Hepatic stellate cell (primary cell): ENCODE data around the gene NPAS3.

Experiments used
- DNase-seq: peaks from one replicate; pipeline ENCODE4 v3.0.0; 2011; ENCODE audit warnings: low spot score

NPAS3 gene

DNA sequence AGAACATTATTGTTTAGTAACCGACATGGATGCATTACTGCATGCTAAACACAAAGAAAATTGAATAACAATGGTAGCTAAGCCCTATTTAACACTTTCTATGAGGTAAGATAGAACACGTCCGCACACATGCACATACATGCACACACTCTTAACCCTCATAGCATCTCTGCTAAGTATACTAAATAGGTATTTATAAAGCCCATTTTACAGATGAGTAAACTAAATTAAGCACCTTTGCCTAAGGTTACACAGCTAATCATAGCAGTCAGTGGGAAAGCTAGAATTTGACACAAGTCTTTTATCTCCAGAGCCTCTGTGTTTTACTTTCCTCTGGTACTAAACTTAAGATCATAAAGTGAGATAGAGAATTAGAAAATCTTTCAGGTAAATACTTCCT, 577.2 kb downstream of the NPAS3 start:
- DNase-seq, result no peak

DNA sequence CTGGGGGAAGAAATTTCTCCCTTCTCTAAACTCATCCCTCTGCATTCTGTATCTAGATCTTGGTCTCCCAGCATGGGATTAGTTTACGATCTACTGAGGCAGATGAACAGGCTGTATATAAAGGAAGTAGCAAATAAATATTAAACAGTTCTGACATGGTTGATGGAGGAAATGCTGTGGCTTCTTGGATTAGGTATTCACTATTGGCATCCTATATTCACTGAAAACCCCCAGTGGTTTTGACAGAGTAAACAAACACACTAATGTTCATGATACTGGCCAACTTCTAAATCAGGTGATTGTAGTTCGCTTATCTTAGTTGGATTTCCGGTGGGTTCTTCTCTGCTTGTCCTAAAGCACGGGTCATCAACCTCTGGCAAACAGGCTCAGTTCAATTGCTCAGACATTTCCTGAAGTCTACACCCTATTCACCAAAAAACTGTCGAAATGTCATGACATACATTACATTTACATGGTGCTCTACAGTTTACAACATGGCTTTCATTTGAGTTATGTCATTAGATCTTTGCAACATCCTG, 578.3 kb downstream of the NPAS3 start:
- no peak for DNase-seq

- no peak for DNase-seq
Observed at GRCh38 chr14:33521192-33521591, 582.5 kb downstream of the NPAS3 start.

DNA sequence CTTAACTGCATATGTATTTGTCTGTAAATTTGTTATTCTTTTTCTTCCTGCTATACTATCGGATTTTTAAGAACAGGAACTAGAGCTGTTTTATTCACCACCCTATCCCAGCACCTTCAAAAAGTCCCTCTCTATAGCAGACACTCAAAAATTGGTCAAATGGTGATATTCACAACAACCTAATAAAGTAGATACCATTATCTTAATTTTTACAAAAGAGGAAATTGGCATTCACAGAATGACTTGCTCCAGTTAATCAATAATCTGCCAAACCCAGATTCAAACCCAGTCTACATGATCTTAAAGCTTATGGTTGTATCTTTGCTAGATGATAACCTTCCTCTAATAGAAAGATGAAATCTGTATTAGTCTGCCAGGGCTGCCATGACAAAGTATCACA, 585.6 kb downstream of the NPAS3 start:
- no peak for DNase-seq

- no peak for DNase-seq
Observed at GRCh38 chr14:33525626-33526025, 586.9 kb downstream of the NPAS3 start.

DNA sequence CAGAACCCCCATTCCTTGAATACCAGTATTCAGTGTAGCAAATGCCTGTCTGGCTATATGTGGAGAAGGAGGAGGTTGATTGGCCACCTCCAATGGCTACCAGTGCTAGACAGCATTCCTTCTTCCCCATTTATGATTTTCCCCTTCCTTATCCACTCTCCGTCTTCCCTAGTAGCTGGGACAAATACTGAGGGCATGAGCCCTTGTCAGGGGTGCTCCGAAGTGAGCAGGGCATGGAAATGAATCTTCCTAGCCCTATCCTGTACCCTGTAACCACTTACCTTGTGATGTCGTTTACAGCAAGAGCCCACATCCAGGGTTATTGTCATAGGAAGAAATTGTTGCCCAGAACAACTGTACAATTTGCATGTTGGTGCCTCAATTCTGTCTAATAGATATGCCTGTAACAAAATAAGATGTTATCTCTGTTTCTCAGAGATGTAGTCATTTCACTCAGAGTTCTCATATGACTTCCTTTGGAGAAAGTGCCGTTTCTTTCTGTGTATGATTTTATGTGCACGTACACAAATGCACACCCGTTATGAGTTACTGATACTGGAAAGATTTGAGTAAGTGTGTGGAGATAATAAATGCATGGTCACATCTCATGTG, 588.5 kb downstream of the NPAS3 start:
- no peak for DNase-seq

GRCh38 chr14:33528655-33529054, 590.0 kb downstream of the NPAS3 start:
- DNase-seq, result no peak

- DNase-seq, result no peak
Observed at GRCh38 chr14:33529787-33530757, 591.4 kb downstream of the NPAS3 start.

DNA sequence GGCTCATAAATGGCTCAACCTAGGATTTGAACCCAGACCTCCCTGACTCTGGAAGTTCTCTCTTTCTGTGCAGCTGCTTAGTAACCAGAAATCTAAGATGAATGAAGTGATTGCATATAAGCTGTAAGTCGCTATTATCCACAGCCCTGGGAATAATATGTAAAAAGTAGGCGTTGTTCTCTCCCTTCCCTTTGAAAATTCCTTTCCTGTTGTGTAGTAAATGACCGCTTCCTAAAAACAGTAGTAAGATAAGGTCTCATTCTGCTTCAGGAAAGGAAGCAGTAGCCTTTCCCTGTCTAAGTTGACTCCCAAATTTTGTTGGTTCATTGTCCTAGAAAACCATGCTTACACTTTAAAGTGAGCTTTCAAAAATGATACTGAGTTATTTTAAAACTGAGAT, 593.9 kb downstream of the NPAS3 start:
- no peak for DNase-seq

GRCh38 chr14:33534104-33534503, 595.4 kb downstream of the NPAS3 start:
- no peak for DNase-seq

- DNase-seq, result no peak
Observed at GRCh38 chr14:33534632-33535031, 596.0 kb downstream of the NPAS3 start.

- no peak for DNase-seq
Observed at GRCh38 chr14:33539918-33540357, 601.3 kb downstream of the NPAS3 start.

GRCh38 chr14:33541171-33541570, 602.5 kb downstream of the NPAS3 start:
- DNase-seq, result no peak

DNA sequence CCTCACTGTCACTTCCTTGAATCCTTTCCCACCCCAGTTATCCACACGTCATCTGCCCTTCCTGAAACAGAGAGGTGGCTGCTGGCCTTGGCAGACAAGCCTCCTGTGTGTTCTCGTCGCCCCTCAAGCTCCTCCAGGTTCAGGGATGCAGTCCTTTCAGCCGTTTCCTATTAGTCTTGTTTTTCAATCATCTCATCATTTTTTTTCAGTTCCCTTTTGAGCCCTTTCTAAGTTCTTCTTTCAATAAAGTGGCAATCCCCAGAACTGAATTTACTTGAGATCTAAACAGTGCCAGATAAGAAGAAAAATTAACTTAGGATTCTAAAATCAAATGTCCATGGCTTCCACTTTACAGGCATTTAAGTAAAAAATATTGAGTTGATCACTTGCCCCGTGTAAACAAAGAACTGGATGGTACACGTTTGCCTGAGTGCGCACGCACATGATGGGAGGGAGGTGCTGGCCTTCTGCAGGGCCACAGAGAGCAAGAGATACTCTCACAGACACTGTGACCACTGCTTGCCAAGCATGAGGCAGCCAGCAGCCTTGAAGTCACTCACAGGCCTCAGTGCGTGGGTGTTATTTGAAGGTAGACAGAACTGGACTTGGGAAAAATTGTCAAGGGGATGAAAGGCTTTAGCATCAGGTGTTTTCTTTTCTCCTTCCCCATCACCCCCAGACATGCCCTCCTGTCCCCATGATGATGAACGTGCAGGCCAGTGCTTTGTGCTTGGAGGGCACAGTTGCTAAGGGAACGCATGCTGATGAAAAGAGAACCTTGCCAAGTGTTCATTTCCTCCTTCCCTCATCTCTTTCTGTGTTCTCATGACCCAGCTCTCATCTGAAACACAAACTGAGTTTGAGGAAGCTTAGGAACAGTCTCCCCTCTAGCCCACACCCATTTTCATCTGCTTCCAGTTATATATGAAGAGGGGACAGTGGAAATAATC, 603.9 kb downstream of the NPAS3 start:
- no peak for DNase-seq

- no peak for DNase-seq
Observed at GRCh38 chr14:33545696-33546095, 607.0 kb downstream of the NPAS3 start.

DNA sequence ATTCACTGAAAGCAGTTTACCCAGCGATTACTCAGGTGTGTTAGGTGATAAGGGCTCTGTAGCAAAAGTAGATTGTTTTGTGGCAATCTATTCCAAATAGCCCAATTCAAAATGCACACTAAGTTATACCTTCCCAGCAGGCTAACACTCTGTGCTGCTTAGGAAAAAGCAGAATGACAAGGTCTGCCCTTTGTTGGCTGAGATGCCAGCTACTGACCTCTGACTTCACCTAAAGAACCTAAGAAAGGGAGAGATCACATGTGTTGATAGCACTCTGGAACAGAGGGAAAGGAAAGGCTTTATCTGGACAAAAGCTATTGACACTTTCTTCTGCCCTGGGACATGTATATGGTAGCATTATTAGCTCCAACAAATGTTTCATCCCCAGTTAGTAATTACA, 609.9 kb downstream of the NPAS3 start:
- no peak for DNase-seq

DNA sequence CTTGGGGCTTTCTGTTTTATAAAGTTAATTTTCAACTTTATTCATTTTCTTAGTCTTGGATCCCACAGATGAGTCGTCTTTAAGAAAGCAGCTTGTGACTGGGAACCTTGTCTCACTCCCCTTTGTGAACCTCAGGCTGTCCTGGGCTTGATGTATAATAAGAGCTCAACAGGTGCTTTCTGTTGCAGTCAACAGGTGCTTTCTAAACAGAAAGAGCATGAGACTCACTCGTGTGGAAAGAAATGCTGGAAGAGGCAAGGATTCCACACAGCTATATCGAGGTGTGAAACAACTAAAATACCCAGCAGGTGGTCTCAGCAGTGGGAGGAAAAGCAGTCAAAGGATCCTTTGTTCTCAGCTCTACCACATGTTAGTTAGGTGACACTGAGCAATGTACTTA, 613.3 kb downstream of the NPAS3 start:
- DNase-seq, result no peak

GRCh38 chr14:33553706-33554278, 615.1 kb downstream of the NPAS3 start:
- no peak for DNase-seq

GRCh38 chr14:33554988-33555387, 616.3 kb downstream of the NPAS3 start:
- no peak for DNase-seq

DNA sequence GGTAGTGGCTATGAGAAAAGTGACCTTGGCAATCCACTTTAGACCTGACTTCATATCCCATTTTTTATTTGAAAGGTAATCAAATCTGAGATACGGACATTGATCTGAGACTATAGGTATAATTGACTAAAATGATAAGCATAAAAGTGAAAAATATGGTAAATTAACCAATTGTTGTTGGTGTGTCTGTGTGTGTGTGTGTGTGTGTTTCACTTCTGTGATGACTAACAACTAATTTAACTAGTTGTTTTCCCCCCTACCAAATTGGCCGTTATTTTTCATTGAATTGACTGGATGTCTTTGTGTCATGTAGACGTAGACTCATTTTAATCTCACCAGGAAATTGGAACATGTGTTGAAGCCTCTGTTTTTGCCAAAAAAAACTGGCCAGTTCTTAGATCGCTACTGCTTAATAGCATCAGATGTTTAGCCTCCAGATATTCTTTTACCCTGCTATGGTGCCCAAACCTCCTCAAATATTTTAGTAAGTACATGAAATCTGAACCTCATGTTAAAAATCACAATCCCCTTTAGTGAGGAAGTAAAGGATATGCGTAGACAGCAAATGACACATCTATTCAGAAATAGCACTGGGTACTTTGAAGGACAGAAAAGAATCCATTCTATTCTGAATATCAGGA, 617.2 kb downstream of the NPAS3 start:
- no peak for DNase-seq
